HepG2 (cell line): ENCODE measurements around the gene NT5DC1. TPM values are rescaled to one million over a fixed set of nuclear protein-coding genes. Genes with fewer than 3 reads are reported as not detected.

Source experiments
- ATAC-seq: fragments of 200-7000 bp; cut with Tn5 transposase; 3 replicates; pipeline ENCODE4 v1.9.1; 2020; ENCODE audit warnings: mild to moderate bottlenecking, moderate library complexity
- BruUV-seq: library from RNA; stranded (reverse); fragments of 400-500 nt; replicated peaks from 2 replicates; lab custom pipeline; 2021; lab: Mats Ljungman, UMichigan
- CTCF ChIA-PET: fragments of 300-600 bp; formaldehyde crosslinking; extraction: SDS; loops from one replicate; lab custom pipeline; 2021; ENCODE audit warnings: low total read pairs, inconsistent platforms, low intra/inter-chr PET ratio; lab: Yijun Ruan, JAX
- POLR2A ChIA-PET: fragments of 350-600 bp; sonication (Branson Sonifier 250); formaldehyde crosslinking; loops from one replicate; lab custom pipeline; 2020; ENCODE audit warnings: antibody characterized with exemption, inconsistent platforms; lab: Yijun Ruan, JAX
- DNase-seq: peaks from one replicate; pipeline ENCODE4 v3.0.0-alpha.2; 2015; ENCODE audit warnings: low spot score
- FAIRE-seq: peaks from 3 replicates; lab custom pipeline; 2011; peaks lifted over from hg19 to GRCh38; lab: Jason Lieb, UNC
- H2AFZ ChIP-seq: one replicate; pipeline ENCODE4 v1.6.1; 2011; ENCODE audit warnings: low read length, inconsistent platforms
- H3K27ac ChIP-seq: fragments of 300-600 bp; 3 replicates; pipeline ENCODE4 v1.8.0; 2011; ENCODE audit warnings: mixed run types, mild to moderate bottlenecking, mixed read lengths, low read length, inconsistent platforms; ENCODE audit not compliant: insufficient read depth; ENCODE audit errors: extremely low read length
- H3K27me3 ChIP-seq, 2 experiments: fragments of 200-600 bp in 1 of 2; 2 replicates in 1 of 2; 3 replicates in 1 of 2; pipeline versions ENCODE4 v1.6.0 to v1.8.0; 2011; ENCODE audit warnings: low read length in 2 of 2, mild to moderate bottlenecking in 2 of 2, moderate library complexity in 2 of 2, inconsistent platforms in 1 of 2; ENCODE audit not compliant: insufficient read depth in 2 of 2, control insufficient read depth in 1 of 2
- H3K36me3 ChIP-seq, 2 experiments: fragments of 200-600 bp in 1 of 2; replicated peaks in 1 of 2; 2 replicates in 1 of 2; 3 replicates in 1 of 2; pipeline versions ENCODE4 v1.5.1 to v1.8.0; 2011; ENCODE audit warnings: low read length in 2 of 2, inconsistent platforms in 1 of 2; ENCODE audit not compliant: insufficient read depth in 2 of 2, control insufficient read depth in 1 of 2
- H3K4me1 ChIP-seq: 2 replicates; pipeline ENCODE4 v1.5.1; 2012; ENCODE audit warnings: low read length, inconsistent platforms; ENCODE audit not compliant: insufficient read depth
- H3K4me2 ChIP-seq: 2 replicates; pipeline ENCODE4 v1.6.0; 2011; ENCODE audit warnings: low read depth, low read length, inconsistent platforms
- H3K4me3 ChIP-seq, 3 experiments: fragments of 200-600 bp in 1 of 3; sonication (generic), shearing (Covaris generic) in 1 of 3; replicated peaks in 1 of 3; 2 replicates each; pipeline ENCODE4 v1.5.1; 2011 to 2016; ENCODE audit warnings: low read length in 3 of 3, inconsistent platforms in 2 of 3, low read depth in 2 of 3, mild to moderate bottlenecking in 2 of 3, control low read depth in 1 of 3, mixed read lengths in 1 of 3; ENCODE audit not compliant: insufficient read depth in 1 of 3
- H3K79me2 ChIP-seq: one replicate; pipeline ENCODE4 v1.6.1; 2011; ENCODE audit warnings: low read length, inconsistent platforms; ENCODE audit not compliant: insufficient read depth
- H3K9ac ChIP-seq: 2 replicates; pipeline ENCODE4 v1.6.0; 2011; ENCODE audit warnings: mild to moderate bottlenecking, low read depth, low read length, inconsistent platforms; ENCODE audit not compliant: insufficient read depth
- H3K9me3 ChIP-seq: 2 replicates; pipeline ENCODE4 v1.5.1; 2012; ENCODE audit warnings: mild to moderate bottlenecking, low read length
- H4K20me1 ChIP-seq: 2 replicates; pipeline ENCODE4 v1.6.0; 2011; ENCODE audit warnings: inconsistent platforms, mild to moderate bottlenecking, low read length, moderate library complexity; ENCODE audit not compliant: insufficient read depth
- ATF5 ChIP-seq: sonication (generic); formaldehyde crosslinking; IDR thresholded peaks from 2 replicates; pipeline ENCODE4 v1.4.0; 2020; ENCODE audit warnings: mild to moderate bottlenecking, low read depth, missing genetic modification reagents
- DNMT3B ChIP-seq: conservative IDR thresholded peaks from 2 replicates; pipeline ENCODE4 v1.6.1; 2016; ENCODE audit warnings: missing biosample characterization, control low read depth
- EHMT2 ChIP-seq: fragments of 200-600 bp; sonication (generic); IDR thresholded peaks from 2 replicates; pipeline ENCODE4 v1.7.0; 2017; ENCODE audit warnings: antibody characterized with exemption, low read depth, low read length, borderline replicate concordance
- FOXA1 ChIP-seq, 2 experiments: fragments of 450-650 bp in 1 of 2; sonication (generic) in 1 of 2; formaldehyde crosslinking in 1 of 2; IDR thresholded peaks; 2 replicates each; pipeline versions ENCODE4 v1.4.0 to v1.6.1; 2016 to 2020; ENCODE audit warnings: missing genetic modification reagents in 1 of 2
- KAT2B ChIP-seq: fragments of 150-350 bp; IDR thresholded peaks from 2 replicates; pipeline ENCODE4 v1.6.1; 2014; ENCODE audit warnings: low read depth, low read length, borderline replicate concordance
- SIN3B ChIP-seq: fragments of 150-350 bp; IDR thresholded peaks from 2 replicates; pipeline ENCODE4 v1.6.1; 2014; ENCODE audit warnings: low read length
- ZNF280B ChIP-seq: sonication (generic); formaldehyde crosslinking; IDR thresholded peaks from 2 replicates; pipeline ENCODE4 v1.5.0; 2020; ENCODE audit warnings: missing genetic modification reagents, mild to moderate bottlenecking, borderline replicate concordance
- ZNF549 ChIP-seq: sonication (generic); formaldehyde crosslinking; IDR thresholded peaks from 2 replicates; pipeline ENCODE4 v1.5.0; 2020; ENCODE audit warnings: missing genetic modification reagents
- WGBS: methylation state at CpG from one replicate; pipeline ENCODE4 v1.1.6; 2017; ENCODE audit warnings: low lambda C conversion rate; 5-methylcytosine and 5-hydroxymethylcytosine counted together
- in situ Hi-C: cut with HindIII; loops from 2 replicates; pipeline ENCODE4 v1.10.0; 2017; ENCODE audit warnings: low pct_unique_long_range_greater_than_20kb; ENCODE audit not compliant: extremely low pct_ligation_motif_present
- intact Hi-C: fragments of 100-400 bp; cut with micrococcal nuclease; formaldehyde crosslinking; loops from one replicate; pipeline ENCODE4 v1.10.0; 2022; ENCODE audit not compliant: unreplicated experiment
- polyA plus RNA-seq, 8 experiments: library from polyadenylated mRNA; depleted of rRNA in 3 of 8; stranded (reverse) in 7 of 8; unstranded in 1 of 8; fragments of >200 nt; fragmentation: Illumina TruSeq in 4 of 8; extraction: Trizol in 4 of 8; gene quantifications; 2 replicates each; pipeline versions ENCODE4 v1.2.1 to v1.2.3, GENCODE V29; 2011 to 2016; ENCODE audit warnings: low read depth in 4 of 8, missing spikeins in 1 of 8, mixed read lengths in 1 of 8; ENCODE audit not compliant: insufficient read depth in 1 of 8
- total RNA-seq, 5 experiments: library from RNA; depleted of rRNA; stranded (reverse); fragments of >200 nt; fragmentation: Illumina TruSeq; extraction: Trizol; gene quantifications; 2 replicates each; pipeline ENCODE4 v1.2.3, GENCODE V29; 2016; ENCODE audit warnings: low read depth in 1 of 5

Gene NT5DC1
- total and polyA plus RNA-seq, 2 of the 13 experiments (the other 11 are each of a cell fraction or from before 2014, with no cell fraction given) = 27.0 to 56.1 TPM

GRCh38 chr6:116221067-116221466 lies 120.4 kb downstream of the NT5DC1 start:
- no peak overlapping the region for H3K9ac ChIP-seq
- no peak for ATAC-seq
- TF ChIP-seq ZNF280B (CRISPR knock-in tag) (no peak), ZNF549 (CRISPR knock-in tag) (no peak), ATF5 (no peak), KAT2B (no peak), EHMT2 (no peak), DNMT3B (CRISPR knock-in tag) (no peak), SIN3B (no peak), FOXA1 (IDR thresholded peaks at IDR 0.05) (no peak), FOXA1 (CRISPR knock-in tag; IDR thresholded peaks at IDR 0.05) (no peak)
- TF ChIP-seq, all 625 proteins: peak for 0
- no peak overlapping the region for H3K4me3 ChIP-seq
- ChIA-PET POLR2A (no interaction called here), CTCF (no interaction called here)
- intact Hi-C loops = no loop called here
- no peak overlapping the region for H2AFZ ChIP-seq
- no peaks in the 10 kb centered on the region for H3K27me3 ChIP-seq
- peaks cover 11% of the 10 kb centered on the region for H3K4me1 ChIP-seq
- no peak for FAIRE-seq
- no peaks in the 10 kb centered on the region for H3K9me3 ChIP-seq
- H3K36me3 ChIP-seq = peaks cover 0 to 3% of the 10 kb centered on the region in 2 experiments; a peak in 3 of 5 replicates
- no TSS peak for BruUV-seq
- in situ Hi-C loops = no loop called here
- DNase-seq = no peak
- no peak overlapping the region for H3K27ac ChIP-seq
- 92% methylated on average over 3 of the region's 3 CpGs for WGBS
- no peak overlapping the region for H3K4me2 ChIP-seq
- no peaks in the 10 kb centered on the region for H3K79me2 ChIP-seq
- 0 out of 2 replicates have a peak, but pooled peaks cover 3% of the 10 kb centered on the region for H4K20me1 ChIP-seq
